ENCODE data around the gene OLFML2B. TPM values are rescaled to one million over a fixed set of nuclear protein-coding genes. Genes with fewer than 3 reads are reported as not detected.
A peak's percentile ranks its signal among the peaks of the same experiment; 100 is the strongest.
"Not testable (repeated sequence)": the region's sequence is repeated elsewhere in the genome, so short reads cannot be mapped to it uniquely, and the experiment has no call there.

OLFML2B gene
- 29.7 TPM for total RNA-seq

- Histone ChIP-seq H3K4me3 (ENCODE audit: low read length in 3 of 3) (peak within 1 kb of the TSS; percentile 76 to 81 (median 81)), H3K27ac (ENCODE audit: low read depth, low read length) (peak within 1 kb of the TSS; percentile 46), H3K9ac (ENCODE audit: low read depth in 1 of 3, low read length in 3 of 3) (peak within 1 kb of the TSS; percentile 54 to 72 (median 68)), H3K27me3 (ENCODE audit: control insufficient read depth in 3 of 3, insufficient read depth in 3 of 3, low read length in 3 of 3) (peaks cover 2 to 28% (median 16%) of the 10 kb centered on the region in 3 donors), H3K4me1 (ENCODE audit: control insufficient read depth in 3 of 3, insufficient read depth in 3 of 3, low read length in 3 of 3) (peaks cover 23 to 28% (median 24%) of the 10 kb centered on the region in 3 donors), H3K36me3 (ENCODE audit: control insufficient read depth in 3 of 3, insufficient read depth in 3 of 3, low read length in 3 of 3) (no peaks in the 10 kb centered on the region), H3K9me3 (ENCODE audit: control insufficient read depth in 3 of 3, low read length in 3 of 3) (no peaks in the 10 kb centered on the region)
Measured at GRCh38 chr1:162023547-162024501, at the start of gene OLFML2B. Gene OLFML2B (minus strand): TSS chr1:162023869. CDS start chr1:162023430, 439 bp downstream.

- Histone ChIP-seq H3K4me1 (ENCODE audit: control insufficient read depth in 3 of 3, insufficient read depth in 3 of 3, low read length in 3 of 3) (peaks cover 8 to 21% (median 13%) of the 10 kb centered on the region in 3 donors), H3K36me3 (ENCODE audit: control insufficient read depth in 3 of 3, insufficient read depth in 3 of 3, low read length in 3 of 3) (no peaks in the 10 kb centered on the region), H3K4me3 (ENCODE audit: low read length in 3 of 3) (no peak overlapping the region), H3K9ac (ENCODE audit: low read depth in 1 of 3, low read length in 3 of 3) (no peak overlapping the region), H3K27ac (ENCODE audit: low read depth, low read length) (no peak overlapping the region), H3K27me3 (ENCODE audit: control insufficient read depth in 3 of 3, insufficient read depth in 3 of 3, low read length in 3 of 3) (peaks cover 9 to 35% (median 14%) of the 10 kb centered on the region in 3 donors), H3K9me3 (ENCODE audit: control insufficient read depth in 3 of 3, low read length in 3 of 3) (no peaks in the 10 kb centered on the region)
Measured at GRCh38 chr1:162072740-162073139, 49.1 kb upstream of the OLFML2B start.

- H3K9me3 ChIP-seq (ENCODE audit: control insufficient read depth in 3 of 3, low read length in 3 of 3): no peaks in the 10 kb centered on the region
- no peak overlapping the region for H3K27ac ChIP-seq (ENCODE audit: low read depth, low read length)
- no peaks in the 10 kb centered on the region for H3K36me3 ChIP-seq (ENCODE audit: control insufficient read depth in 3 of 3, insufficient read depth in 3 of 3, low read length in 3 of 3)
- no peak overlapping the region for H3K9ac ChIP-seq (ENCODE audit: low read depth in 1 of 3, low read length in 3 of 3)
- H3K4me1 ChIP-seq (ENCODE audit: control insufficient read depth in 3 of 3, insufficient read depth in 3 of 3, low read length in 3 of 3): peaks cover 8 to 21% (median 13%) of the 10 kb centered on the region in 3 donors
- H3K27me3 ChIP-seq (ENCODE audit: control insufficient read depth in 3 of 3, insufficient read depth in 3 of 3, low read length in 3 of 3): peaks cover 11 to 35% (median 11%) of the 10 kb centered on the region in 3 donors
- H3K4me3 ChIP-seq (ENCODE audit: low read length in 3 of 3): peak overlapping the region in 1 of 3 donors; percentile 54
Measured at GRCh38 chr1:162070825-162071224, 47.2 kb upstream of the OLFML2B start.

GRCh38 chr1:162070094-162070748 is 46.6 kb upstream of the OLFML2B start:
- Histone ChIP-seq H3K9ac (ENCODE audit: low read depth in 1 of 3, low read length in 3 of 3) (peak overlapping the region; percentile 53 to 76 (median 59)), H3K27me3 (ENCODE audit: control insufficient read depth in 3 of 3, insufficient read depth in 3 of 3, low read length in 3 of 3) (peaks cover 11 to 32% (median 13%) of the 10 kb centered on the region in 3 donors), H3K27ac (ENCODE audit: low read depth, low read length) (no peak overlapping the region), H3K4me1 (ENCODE audit: control insufficient read depth in 3 of 3, insufficient read depth in 3 of 3, low read length in 3 of 3) (peaks cover 8 to 21% (median 13%) of the 10 kb centered on the region in 3 donors), H3K9me3 (ENCODE audit: control insufficient read depth in 3 of 3, low read length in 3 of 3) (no peaks in the 10 kb centered on the region), H3K36me3 (ENCODE audit: control insufficient read depth in 3 of 3, insufficient read depth in 3 of 3, low read length in 3 of 3) (no peaks in the 10 kb centered on the region), H3K4me3 (ENCODE audit: low read length in 3 of 3) (peak overlapping the region; percentile 54 to 75 (median 72))

GRCh38 chr1:162069334-162070093 is 45.8 kb upstream of the OLFML2B start, which contains the start of gene NOS1AP:
Gene NOS1AP (plus strand): TSS chr1:162069691. CDS start chr1:162070178, 487 bp downstream.
- Histone ChIP-seq H3K27ac (ENCODE audit: low read depth, low read length) (no peak within 1 kb of the TSS), H3K9me3 (ENCODE audit: control insufficient read depth in 3 of 3, low read length in 3 of 3) (no peaks in the 10 kb centered on the region), H3K36me3 (ENCODE audit: control insufficient read depth in 3 of 3, insufficient read depth in 3 of 3, low read length in 3 of 3) (no peaks in the 10 kb centered on the region), H3K27me3 (ENCODE audit: control insufficient read depth in 3 of 3, insufficient read depth in 3 of 3, low read length in 3 of 3) (peaks cover 15 to 29% (median 16%) of the 10 kb centered on the region in 3 donors), H3K9ac (ENCODE audit: low read depth in 1 of 3, low read length in 3 of 3) (peak within 1 kb of the TSS; percentile 53 to 76 (median 59)), H3K4me1 (ENCODE audit: control insufficient read depth in 3 of 3, insufficient read depth in 3 of 3, low read length in 3 of 3) (peaks cover 8 to 21% (median 13%) of the 10 kb centered on the region in 3 donors), H3K4me3 (ENCODE audit: low read length in 3 of 3) (peak within 1 kb of the TSS; percentile 54 to 75 (median 72))

GRCh38 chr1:162068301-162068700 is 44.6 kb upstream of the OLFML2B start:
- peaks cover 11 to 22% (median 16%) of the 10 kb centered on the region in 3 donors for H3K27me3 ChIP-seq (ENCODE audit: control insufficient read depth in 3 of 3, insufficient read depth in 3 of 3, low read length in 3 of 3)
- no peaks in the 10 kb centered on the region for H3K36me3 ChIP-seq (ENCODE audit: control insufficient read depth in 3 of 3, insufficient read depth in 3 of 3, low read length in 3 of 3)
- no peak overlapping the region for H3K4me3 ChIP-seq (ENCODE audit: low read length in 3 of 3)
- H3K9me3 ChIP-seq (ENCODE audit: control insufficient read depth in 3 of 3, low read length in 3 of 3): no peaks in the 10 kb centered on the region
- no peak overlapping the region for H3K27ac ChIP-seq (ENCODE audit: low read depth, low read length)
- H3K4me1 ChIP-seq (ENCODE audit: control insufficient read depth in 3 of 3, insufficient read depth in 3 of 3, low read length in 3 of 3): peaks cover 8 to 21% (median 13%) of the 10 kb centered on the region in 3 donors
- H3K9ac ChIP-seq (ENCODE audit: low read depth in 1 of 3, low read length in 3 of 3): no peak overlapping the region

GRCh38 chr1:162067466-162067865 is 43.8 kb upstream of the OLFML2B start:
- Histone ChIP-seq H3K36me3 (ENCODE audit: control insufficient read depth in 3 of 3, insufficient read depth in 3 of 3, low read length in 3 of 3) (no peaks in the 10 kb centered on the region), H3K27me3 (ENCODE audit: control insufficient read depth in 3 of 3, insufficient read depth in 3 of 3, low read length in 3 of 3) (peaks cover 11 to 17% (median 16%) of the 10 kb centered on the region in 3 donors), H3K9me3 (ENCODE audit: control insufficient read depth in 3 of 3, low read length in 3 of 3) (no peaks in the 10 kb centered on the region), H3K9ac (ENCODE audit: low read depth in 1 of 3, low read length in 3 of 3) (no peak overlapping the region), H3K27ac (ENCODE audit: low read depth, low read length) (no peak overlapping the region), H3K4me3 (ENCODE audit: low read length in 3 of 3) (no peak overlapping the region), H3K4me1 (ENCODE audit: control insufficient read depth in 3 of 3, insufficient read depth in 3 of 3, low read length in 3 of 3) (peaks cover 8 to 21% (median 13%) of the 10 kb centered on the region in 3 donors)

- Histone ChIP-seq H3K4me1 (ENCODE audit: control insufficient read depth in 3 of 3, insufficient read depth in 3 of 3, low read length in 3 of 3) (peaks cover 8 to 21% (median 13%) of the 10 kb centered on the region in 3 donors), H3K27me3 (ENCODE audit: control insufficient read depth in 3 of 3, insufficient read depth in 3 of 3, low read length in 3 of 3) (peaks cover 11 to 16% (median 15%) of the 10 kb centered on the region in 3 donors)
- H3K9ac ChIP-seq (ENCODE audit: low read depth in 1 of 3, low read length in 3 of 3); H3K36me3 ChIP-seq (ENCODE audit: control insufficient read depth in 3 of 3, insufficient read depth in 3 of 3, low read length in 3 of 3); H3K9me3 ChIP-seq (ENCODE audit: control insufficient read depth in 3 of 3, low read length in 3 of 3); H3K4me3 ChIP-seq (ENCODE audit: low read length in 3 of 3); H3K27ac ChIP-seq (ENCODE audit: low read depth, low read length): not testable (repeated sequence)
Measured at GRCh38 chr1:162066836-162067235, 43.2 kb upstream of the OLFML2B start.

- Histone ChIP-seq H3K36me3 (ENCODE audit: control insufficient read depth in 3 of 3, insufficient read depth in 3 of 3, low read length in 3 of 3) (no peaks in the 10 kb centered on the region), H3K9ac (ENCODE audit: low read depth in 1 of 3, low read length in 3 of 3) (no peak overlapping the region), H3K27me3 (ENCODE audit: control insufficient read depth in 3 of 3, insufficient read depth in 3 of 3, low read length in 3 of 3) (peaks cover 5 to 9% (median 6%) of the 10 kb centered on the region in 3 donors), H3K4me1 (ENCODE audit: control insufficient read depth in 3 of 3, insufficient read depth in 3 of 3, low read length in 3 of 3) (peaks cover 3 to 8% (median 6%) of the 10 kb centered on the region in 3 donors), H3K4me3 (ENCODE audit: low read length in 3 of 3) (no peak overlapping the region), H3K27ac (ENCODE audit: low read depth, low read length) (no peak overlapping the region), H3K9me3 (ENCODE audit: control insufficient read depth in 3 of 3, low read length in 3 of 3) (no peaks in the 10 kb centered on the region)
Measured at GRCh38 chr1:162065016-162065415, 41.3 kb upstream of the OLFML2B start.
